Muscle layer of duodenum (tissue), 2 donors: Measurements from ENCODE around the gene SSTR4.

Source experiments
- H3K27ac ChIP-seq: one replicate; pipeline ENCODE4 v1.7.0; 2013; ENCODE audit warnings: mild to moderate bottlenecking, low read length
- H3K27me3 ChIP-seq: one replicate; pipeline ENCODE4 v1.7.0; 2013; ENCODE audit warnings: low read depth, mild to moderate bottlenecking, control low read depth, low read length
- H3K36me3 ChIP-seq, 2 donors: one replicate each; pipeline ENCODE4 v1.7.0; 2013; ENCODE audit warnings: low read length in 2 of 2, control low read depth in 1 of 2, mild to moderate bottlenecking in 1 of 2; ENCODE audit not compliant: insufficient read depth in 2 of 2, control insufficient read depth in 1 of 2
- H3K4me1 ChIP-seq, 2 donors: one replicate each; pipeline ENCODE4 v1.7.0; 2013; ENCODE audit warnings: low read length in 2 of 2, mild to moderate bottlenecking in 2 of 2, control low read depth in 1 of 2, moderate library complexity in 1 of 2; ENCODE audit not compliant: insufficient read depth in 2 of 2, control insufficient read depth in 1 of 2
- H3K4me3 ChIP-seq, 2 donors: one replicate each; pipeline ENCODE4 v1.7.0; 2013; ENCODE audit warnings: low read length in 2 of 2, low read depth in 1 of 2, mild to moderate bottlenecking in 1 of 2
- H3K9me3 ChIP-seq, 2 donors: one replicate each; pipeline ENCODE4 v1.7.0; 2013; ENCODE audit warnings: low read length in 2 of 2, control low read depth in 1 of 2, mild to moderate bottlenecking in 1 of 2; ENCODE audit not compliant: control insufficient read depth in 1 of 2
- donor health status: healthy.

SSTR4 gene

DNA sequence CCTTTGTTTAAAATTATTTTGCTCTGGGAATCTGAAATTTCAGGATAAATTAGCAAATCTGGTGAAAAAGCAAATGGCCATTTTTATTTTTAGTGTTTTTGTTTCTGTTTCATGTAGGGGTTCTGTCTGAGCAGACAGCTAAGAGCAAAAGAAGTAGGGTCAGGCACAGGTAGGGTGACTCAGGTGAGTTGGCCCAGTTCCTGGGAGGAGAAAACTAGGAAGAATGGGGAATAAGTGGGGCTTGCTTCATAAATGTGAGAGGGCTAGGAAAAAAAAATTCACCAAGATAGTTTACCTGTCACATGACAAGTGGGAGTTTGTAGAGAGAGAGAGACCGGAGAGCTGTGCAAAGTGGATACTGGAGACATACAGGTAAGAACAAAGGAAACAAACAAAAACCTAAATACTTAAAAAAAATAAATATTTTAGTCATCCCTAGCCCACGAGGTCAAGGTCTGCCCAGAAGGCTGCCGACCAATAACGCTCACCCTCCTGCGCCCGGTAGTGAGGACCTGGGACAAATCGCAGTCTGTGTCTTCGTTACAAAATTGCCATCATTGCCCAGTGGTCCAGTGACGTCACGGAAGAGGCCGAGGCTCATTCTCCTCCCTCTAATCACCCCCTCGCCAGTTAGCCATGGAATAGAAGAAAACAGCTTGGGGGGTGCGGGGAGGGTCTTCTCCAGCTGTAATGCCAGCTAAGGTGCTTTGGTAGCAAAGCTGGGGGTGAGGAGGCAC, 12.1 kb downstream of the SSTR4 start:
- no peak overlapping the region for H3K27ac ChIP-seq

DNA sequence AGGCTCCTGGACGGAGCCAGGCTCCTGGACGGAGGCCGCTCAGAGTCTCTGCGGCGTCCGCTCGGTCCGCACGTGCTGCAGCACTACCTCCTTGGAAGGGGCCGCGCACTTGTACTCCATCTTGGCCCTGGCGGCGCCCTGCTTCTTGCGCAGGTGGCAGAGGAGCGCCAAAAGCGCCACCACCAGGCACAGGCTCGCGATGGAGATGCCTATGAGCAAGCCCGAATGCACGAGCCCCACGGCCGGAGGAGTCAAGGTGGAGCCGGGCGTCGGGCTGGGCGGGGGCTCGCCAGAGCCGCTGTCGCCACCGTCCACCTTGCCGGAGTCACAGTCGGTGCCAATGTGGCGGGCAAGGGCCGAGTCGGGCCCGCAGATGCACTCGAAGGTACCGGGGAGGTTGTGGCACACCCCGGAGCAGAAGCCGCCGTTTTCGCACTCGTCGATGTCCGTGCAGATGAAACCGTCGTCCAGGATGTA, 12.7 kb downstream of the SSTR4 start:
- Histone ChIP-seq H3K27ac (no peak overlapping the region), H3K4me1 (peaks cover 0 to 37% of the 10 kb centered on the region in 2 donors), H3K9me3 (no peaks in the 10 kb centered on the region), H3K36me3 (no peaks in the 10 kb centered on the region), H3K4me3 (peak overlapping the region; percentile 62 to 69), H3K27me3 (peaks cover 17% of the 10 kb centered on the region)

More for the DNA sequence above, 12.1 kb downstream of the SSTR4 start:
- Histone ChIP-seq H3K9me3 (no peaks in the 10 kb centered on the region), H3K4me3 (peak overlapping the region; percentile 62 to 69), H3K27me3 (peaks cover 17% of the 10 kb centered on the region), H3K4me1 (peaks cover 0 to 37% of the 10 kb centered on the region in 2 donors), H3K36me3 (no peaks in the 10 kb centered on the region)

DNA sequence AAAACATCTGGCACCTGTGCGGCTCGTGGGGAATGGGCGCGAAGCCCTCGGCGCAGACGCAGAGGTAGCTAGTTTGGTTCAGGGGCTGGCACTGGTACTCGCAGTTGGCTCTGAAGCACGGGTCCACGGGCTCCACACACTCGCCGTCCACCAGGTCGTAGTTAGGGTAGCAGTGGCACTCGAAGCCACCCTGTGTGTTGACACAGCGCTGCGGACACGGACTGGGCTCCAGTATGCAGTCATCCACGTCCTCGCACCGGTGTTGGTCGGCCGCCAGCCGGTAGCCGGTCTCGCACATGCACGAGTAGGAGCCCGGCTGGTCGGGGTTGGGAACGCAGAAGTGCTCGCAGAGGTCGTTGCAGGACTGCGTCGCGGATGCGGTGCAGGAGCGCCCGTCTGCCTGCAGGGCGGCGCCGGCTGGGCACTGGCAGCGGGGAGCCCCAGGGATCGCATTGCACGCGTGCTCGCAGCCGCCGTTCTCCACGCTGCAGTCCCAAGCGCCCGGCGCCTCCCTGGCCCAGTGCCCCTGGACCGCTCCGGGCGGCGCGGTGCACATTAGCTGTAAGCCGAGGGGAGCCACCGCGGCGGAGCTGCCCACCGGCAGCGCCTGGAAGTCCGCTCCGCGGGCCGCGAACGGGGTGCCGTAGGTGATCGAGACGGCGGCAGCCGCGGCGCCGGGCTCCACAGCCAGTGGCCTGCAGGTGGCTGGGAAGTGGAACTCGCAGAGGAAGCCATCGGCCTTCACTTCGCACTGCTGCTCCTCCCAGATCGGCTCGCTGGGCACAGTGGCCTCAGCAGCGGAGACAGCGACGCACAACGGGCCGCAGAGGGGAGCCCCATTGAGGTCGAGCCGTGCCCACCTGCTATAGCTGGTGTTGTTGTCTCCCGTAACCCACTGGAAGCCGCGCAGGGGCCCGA, 13.4 kb downstream of the SSTR4 start:
- H3K4me1 ChIP-seq = peaks cover 0 to 37% of the 10 kb centered on the region in 2 donors
- H3K9me3 ChIP-seq = no peaks in the 10 kb centered on the region
- H3K27me3 ChIP-seq = peaks cover 17% of the 10 kb centered on the region
- no peak overlapping the region for H3K27ac ChIP-seq
- H3K36me3 ChIP-seq = no peaks in the 10 kb centered on the region
- peak overlapping the region; percentile 62 to 69 for H3K4me3 ChIP-seq

DNA sequence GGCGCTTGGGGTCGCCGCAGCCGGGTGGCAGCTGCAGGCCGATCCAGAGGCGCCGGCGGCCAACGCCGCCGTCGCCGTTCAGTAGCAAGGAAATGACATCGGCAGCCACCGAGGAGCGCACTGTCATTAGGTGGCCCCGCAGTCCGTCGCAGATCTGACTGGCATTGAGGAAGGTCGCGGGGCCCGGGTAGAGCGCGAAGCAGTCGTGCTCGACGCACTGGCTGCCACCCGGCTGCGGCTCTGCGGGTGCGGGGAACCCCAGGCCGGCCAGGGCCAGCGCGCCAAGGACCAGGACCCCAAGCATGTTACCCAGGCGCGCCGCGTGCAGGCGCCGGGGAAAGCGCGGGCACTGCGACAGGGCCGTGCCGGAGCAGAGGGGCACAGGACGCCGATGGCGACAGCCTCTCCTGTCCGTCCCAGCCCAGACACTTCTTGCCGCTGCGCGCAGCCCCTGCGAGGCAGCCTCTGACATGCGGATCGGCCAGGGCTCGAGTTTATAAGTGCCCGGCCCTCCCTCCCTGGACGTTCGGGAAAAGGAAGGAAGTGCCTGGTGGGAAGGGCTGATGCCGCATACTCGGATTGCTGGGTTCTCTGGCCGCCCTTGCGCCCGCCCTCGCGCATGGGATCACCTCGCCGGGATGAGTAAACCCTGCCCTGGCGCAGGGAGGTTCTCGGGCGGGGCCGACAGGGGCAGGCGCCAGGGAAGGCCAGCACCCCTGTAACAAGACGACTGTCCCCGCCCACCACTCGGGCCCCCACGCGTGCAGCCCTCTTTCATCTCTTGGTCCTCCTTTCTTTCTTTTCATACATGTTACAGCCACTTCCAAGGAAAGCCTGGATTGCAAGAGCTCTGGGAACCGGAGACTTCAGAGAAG, 14.3 kb downstream of the SSTR4 start, which contains the start of gene THBD:
Gene THBD (minus strand): TSS at position 472 of the 875 bp plus-strand sequence. CDS start 168 bp downstream, at position 304.
- Histone ChIP-seq H3K27ac (peak within 1 kb of the TSS; percentile 16), H3K4me1 (peaks cover 0 to 37% of the 10 kb centered on the region in 2 donors), H3K36me3 (no peaks in the 10 kb centered on the region), H3K9me3 (no peaks in the 10 kb centered on the region), H3K27me3 (peaks cover 17% of the 10 kb centered on the region), H3K4me3 (peak within 1 kb of the TSS; percentile 62 to 69)

DNA sequence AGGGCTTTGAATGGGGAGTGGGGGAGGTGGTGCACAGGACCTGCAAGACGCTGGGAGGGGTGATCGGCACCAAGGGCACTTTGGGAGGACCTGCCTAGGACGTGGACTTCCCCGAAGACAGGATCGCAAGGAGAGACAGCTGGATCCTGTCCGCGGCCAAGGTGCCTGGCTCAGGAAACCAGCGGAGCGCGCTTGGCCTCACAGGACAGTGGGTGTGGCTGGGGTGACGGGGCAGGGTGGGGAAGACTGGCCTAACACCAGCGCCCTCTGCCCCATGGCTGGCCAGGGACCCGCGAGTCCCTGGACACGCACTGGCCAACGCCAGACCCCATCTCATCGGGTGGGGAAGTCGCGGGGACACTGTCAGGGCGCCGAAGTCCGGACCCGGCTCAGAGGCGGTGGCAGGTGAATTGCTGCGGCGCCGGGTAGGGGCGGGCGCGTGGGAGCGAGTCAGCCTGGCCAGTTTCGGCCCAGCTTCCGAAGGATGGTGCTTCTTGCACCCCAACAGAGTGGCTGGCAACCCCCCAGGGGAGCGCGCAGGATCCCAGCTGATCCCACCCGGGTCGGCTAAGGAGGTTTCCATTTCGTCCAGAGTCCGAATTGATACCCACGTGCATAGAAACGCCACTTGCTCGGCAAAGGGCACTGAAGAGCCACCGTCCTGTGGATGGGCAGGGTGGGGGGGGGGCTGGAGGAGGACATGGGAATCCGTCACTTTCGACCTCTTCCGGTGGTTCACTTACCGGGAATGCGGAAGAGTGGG, 15.1 kb downstream of the SSTR4 start:
- H3K27ac ChIP-seq = peak overlapping the region; percentile 16
- peak overlapping the region; percentile 62 to 69 for H3K4me3 ChIP-seq
- no peaks in the 10 kb centered on the region for H3K36me3 ChIP-seq
- no peaks in the 10 kb centered on the region for H3K9me3 ChIP-seq
- peaks cover 0 to 37% of the 10 kb centered on the region in 2 donors for H3K4me1 ChIP-seq
- H3K27me3 ChIP-seq = peaks cover 17% of the 10 kb centered on the region

DNA sequence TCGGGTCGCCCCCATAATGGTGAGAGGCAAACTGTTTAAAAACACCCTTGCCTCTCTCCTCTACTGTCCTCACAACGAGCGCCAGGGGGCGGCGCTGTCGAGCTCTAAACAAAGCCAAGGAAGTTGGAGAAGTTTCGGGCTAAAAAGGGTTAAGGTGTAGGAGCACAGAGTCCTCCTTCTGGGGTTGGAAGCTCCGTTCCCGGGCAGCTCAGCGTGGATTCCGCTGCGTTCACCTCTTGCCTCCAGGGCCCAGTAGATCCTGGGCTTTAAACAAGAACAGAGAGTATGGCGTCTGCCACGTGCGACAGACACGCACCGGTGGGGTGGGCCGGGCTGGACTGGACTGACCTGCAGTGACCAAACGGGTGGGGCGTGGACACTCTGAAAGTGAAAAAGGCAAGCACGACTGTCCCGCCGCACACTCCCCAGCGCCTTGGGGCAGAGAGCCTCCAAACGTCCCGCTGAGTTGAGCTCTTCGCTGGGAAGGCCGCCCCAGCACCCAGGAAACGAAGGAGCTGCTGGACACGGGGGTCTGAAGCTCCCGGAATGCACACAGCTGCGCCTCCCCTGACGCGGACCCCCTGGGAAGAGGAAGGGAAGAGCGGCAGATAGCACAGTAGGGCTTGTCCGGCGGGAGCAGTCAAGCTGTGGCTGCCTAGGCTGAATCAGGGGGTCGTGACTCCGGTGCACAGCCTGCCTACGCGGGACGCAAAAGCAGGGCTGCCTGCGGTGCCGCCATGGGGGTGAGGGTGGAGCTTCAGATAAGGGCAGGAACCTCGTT, 15.9 kb downstream of the SSTR4 start:
- peaks cover 0 to 37% of the 10 kb centered on the region in 2 donors for H3K4me1 ChIP-seq
- peak overlapping the region; percentile 60 for H3K27ac ChIP-seq
- peaks cover 17% of the 10 kb centered on the region for H3K27me3 ChIP-seq
- no peaks in the 10 kb centered on the region for H3K36me3 ChIP-seq
- H3K9me3 ChIP-seq = no peaks in the 10 kb centered on the region
- peak overlapping the region; percentile 62 to 69 for H3K4me3 ChIP-seq

DNA sequence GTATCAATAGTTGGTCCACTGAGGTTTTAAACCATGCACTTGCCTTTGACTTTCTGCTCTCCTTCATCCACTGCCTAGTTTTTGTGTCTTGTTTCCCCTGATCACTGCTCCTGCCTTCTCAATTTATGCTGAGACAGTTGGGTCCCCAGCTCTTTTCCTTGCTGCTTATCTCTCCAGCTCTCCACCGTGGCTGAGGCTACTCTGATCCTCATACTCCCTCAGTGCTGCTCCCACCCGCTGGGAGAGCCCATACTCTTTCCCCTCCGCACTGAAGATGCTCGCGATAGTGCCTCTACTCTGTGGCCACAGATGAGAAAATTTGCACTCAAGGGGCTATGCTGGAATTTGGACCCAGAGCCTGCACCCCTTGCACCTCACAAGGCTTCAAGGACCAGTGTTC, 17.8 kb downstream of the SSTR4 start:
- no peak overlapping the region for H3K4me3 ChIP-seq
- no peak overlapping the region for H3K27ac ChIP-seq
- H3K27me3 ChIP-seq = peaks cover 12% of the 10 kb centered on the region
- no peaks in the 10 kb centered on the region for H3K9me3 ChIP-seq
- no peaks in the 10 kb centered on the region for H3K36me3 ChIP-seq
- H3K4me1 ChIP-seq = peaks cover 0 to 32% of the 10 kb centered on the region in 2 donors

DNA sequence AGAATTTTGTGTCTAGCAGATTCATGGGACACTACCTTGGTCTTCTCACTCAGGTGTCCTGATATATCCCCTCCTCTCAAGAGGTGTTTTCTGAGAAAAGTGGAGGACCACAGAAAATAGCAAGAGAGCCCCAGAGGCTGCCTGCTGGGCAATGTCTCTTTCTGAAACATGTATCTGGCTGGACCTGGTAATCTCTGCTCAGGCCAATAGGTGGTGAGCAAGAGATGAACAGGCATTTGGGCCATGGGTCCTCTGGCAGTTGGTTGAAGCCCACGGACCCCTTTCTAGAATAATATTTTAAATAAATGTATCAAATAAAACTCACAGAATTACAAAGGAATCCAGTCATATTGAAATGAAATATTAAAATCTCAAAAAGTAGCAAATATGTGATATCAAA, 23.1 kb downstream of the SSTR4 start:
- Histone ChIP-seq H3K4me1 (peaks cover 15 to 29% of the 10 kb centered on the region in 2 donors), H3K27ac (no peak overlapping the region), H3K36me3 (no peaks in the 10 kb centered on the region), H3K4me3 (no peak overlapping the region), H3K27me3 (no peaks in the 10 kb centered on the region), H3K9me3 (no peaks in the 10 kb centered on the region)

DNA sequence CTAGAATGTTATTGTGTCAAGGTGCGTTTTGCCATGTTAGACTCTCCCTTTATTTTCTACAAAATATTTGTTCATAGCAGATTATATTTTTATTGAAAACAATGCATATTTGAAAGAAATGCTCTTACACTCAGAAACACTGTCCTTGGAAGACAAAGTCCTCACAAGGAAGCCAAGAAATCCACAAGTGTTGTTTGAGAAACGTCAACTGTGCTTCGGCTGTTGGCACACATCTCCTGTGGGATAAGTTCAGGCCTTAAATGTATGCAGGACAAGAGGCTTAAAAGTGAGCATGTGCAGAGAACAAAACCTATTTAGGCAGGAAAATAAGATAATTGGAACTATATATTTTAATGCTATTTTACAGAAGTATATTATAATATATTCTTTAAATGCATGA, 23.9 kb downstream of the SSTR4 start:
- Histone ChIP-seq H3K9me3 (no peaks in the 10 kb centered on the region), H3K27me3 (no peaks in the 10 kb centered on the region), H3K36me3 (no peaks in the 10 kb centered on the region), H3K27ac (no peak overlapping the region), H3K4me3 (no peak overlapping the region), H3K4me1 (peaks cover 15 to 29% of the 10 kb centered on the region in 2 donors)
